D721Med (cell line): Measurements from ENCODE around the gene KAT14.
"Not testable (repeated sequence)": the region's sequence is repeated elsewhere in the genome, so short reads cannot be mapped to it uniquely, and the experiment has no call there.

Experiments
- DNase-seq: peaks from one replicate; pipeline ENCODE4 v3.0.0; 2011; ENCODE audit warnings: low spot score; ENCODE audit not compliant: insufficient read length
- FAIRE-seq: peaks from 2 replicates; lab custom pipeline; 2011; peaks lifted over from hg19 to GRCh38; lab: Jason Lieb, UNC
- CTCF ChIP-seq: IDR thresholded peaks from 2 replicates; pipeline ENCODE4 v1.5.1; 2012; ENCODE audit warnings: mild to moderate bottlenecking, control low read depth; ENCODE audit not compliant: insufficient read depth; ENCODE audit errors: missing control alignments

Gene KAT14

GRCh38 chr20:18180815-18181214 lies 43.2 kb downstream of the KAT14 start:
- no peak for FAIRE-seq
- no peak for TF ChIP-seq CTCF
- DNase-seq: no peak

- FAIRE-seq (no peak), DNase-seq (no peak)
- no peak for TF ChIP-seq CTCF
These were observed 49.4 kb downstream of the KAT14 start for GRCh38 chr20:18187020-18187419.

GRCh38 chr20:18188434-18188833 lies 50.8 kb downstream of the KAT14 start:
- no peak for FAIRE-seq
- TF ChIP-seq CTCF: no peak
- no peak for DNase-seq

- DNase-seq (no peak), FAIRE-seq (no peak)
- TF ChIP-seq CTCF: no peak
These were observed 52.9 kb downstream of the KAT14 start for GRCh38 chr20:18190338-18191233.

DNA sequence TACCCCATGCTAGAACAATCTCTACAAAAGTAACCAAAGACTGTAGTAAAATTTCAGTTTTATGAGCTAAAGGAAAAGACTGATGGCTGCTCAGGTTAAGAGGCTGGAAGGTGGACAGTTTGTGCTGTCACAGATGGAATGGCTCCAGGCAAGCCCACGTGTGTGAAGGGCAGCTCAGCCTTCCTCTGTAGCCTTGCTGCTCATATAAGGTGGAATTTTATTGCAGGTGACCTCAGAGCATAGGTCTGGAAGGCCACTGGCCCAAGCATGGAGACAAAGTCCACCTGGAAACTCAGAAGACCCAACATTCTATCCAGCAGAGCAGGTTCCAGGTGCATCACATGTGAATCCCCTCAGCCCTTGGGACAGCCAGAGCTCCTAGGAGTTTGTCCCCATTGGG lies 53.6 kb downstream of the KAT14 start:
- FAIRE-seq: no peak
- no peak for DNase-seq
- TF ChIP-seq CTCF: no peak

GRCh38 chr20:18194461-18194860 lies 56.8 kb downstream of the KAT14 start:
- not testable (repeated sequence) for DNase-seq, FAIRE-seq

DNA sequence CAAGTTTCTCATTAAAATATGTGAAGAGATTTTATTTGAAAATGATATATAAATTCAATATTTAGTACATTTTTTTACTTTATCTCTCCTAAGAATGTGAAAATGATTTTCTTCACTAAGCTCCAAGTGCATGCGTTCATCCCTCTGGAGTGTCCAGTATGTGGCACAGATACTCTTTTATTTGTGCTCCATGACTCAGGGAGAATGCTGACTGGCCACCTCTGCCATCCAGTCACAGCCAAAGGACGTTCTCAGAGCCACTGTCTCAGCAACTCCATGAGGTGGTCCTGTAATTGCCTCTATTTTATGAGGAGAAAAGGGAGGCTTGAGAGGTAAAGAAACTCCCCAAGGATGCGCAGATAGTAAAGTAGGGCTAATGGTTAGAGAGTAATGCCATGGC lies 58.3 kb downstream of the KAT14 start:
- no peak for DNase-seq
- no peak for TF ChIP-seq CTCF
- FAIRE-seq: no peak
